Left renal pelvis (tissue), 4 donors: Measurements from ENCODE around the gene SNCB. TPM values are rescaled to one million over a fixed set of nuclear protein-coding genes. Genes with fewer than 3 reads are reported as not detected.

ENCODE experiments used
- DNase-seq, 4 donors: peaks; one replicate each; pipeline ENCODE4 v3.0.0-alpha.2; 2013; ENCODE audit warnings: low read depth in 4 of 4, low spot score in 3 of 4
- polyA plus RNA-seq, 4 donors: library from polyadenylated mRNA; unstranded; fragments of 120-200 nt; gene quantifications; one replicate each; pipeline ENCODE4 v1.2.1, GENCODE V29; 2013; ENCODE audit not compliant: insufficient read length in 4 of 4

The SNCB gene
- polyA plus RNA-seq, 4 donors, result 0.10 TPM; not detected in 3

DNA sequence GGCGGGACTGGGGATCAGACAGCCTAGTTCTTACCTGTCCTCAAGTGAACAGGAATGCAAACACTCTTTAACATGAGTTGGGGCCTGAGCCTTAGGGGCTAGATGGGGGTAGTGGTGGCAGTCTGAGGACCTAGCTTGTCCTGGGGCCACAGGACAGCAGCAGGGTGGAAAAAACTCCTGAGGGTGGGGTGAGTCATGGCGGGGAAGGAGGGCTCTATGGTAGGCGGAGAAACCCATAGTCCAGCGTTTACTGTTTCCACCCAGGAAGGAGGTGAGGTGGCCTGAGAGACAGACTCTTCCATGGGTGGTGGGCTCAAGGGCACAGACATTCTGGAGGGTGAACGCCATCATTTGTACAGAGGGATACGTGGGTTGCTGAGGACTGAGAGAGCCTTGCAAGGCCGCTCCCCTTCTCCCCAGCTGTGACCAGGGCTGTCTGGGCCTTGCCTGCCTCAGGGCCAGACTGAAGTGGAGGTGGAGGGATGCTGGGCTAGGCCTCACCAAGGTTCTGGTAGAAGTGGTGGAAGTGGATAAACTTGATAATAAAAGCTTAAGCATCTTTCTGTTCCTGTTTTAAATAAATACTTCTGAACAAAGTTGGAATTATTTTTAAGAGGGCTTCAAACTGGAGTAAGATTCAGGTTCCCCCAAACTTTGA, 15.8 kb upstream of the SNCB start:
- DNase-seq, result no peak

- DNase-seq, result no peak
Measured at GRCh38 chr5:176644878-176645670, 14.7 kb upstream of the SNCB start.

GRCh38 chr5:176644294-176644693, 14.0 kb upstream of the SNCB start:
- no peak for DNase-seq

GRCh38 chr5:176643491-176644219, 13.3 kb upstream of the SNCB start:
- DNase-seq, result no peak

GRCh38 chr5:176642675-176643490, 12.5 kb upstream of the SNCB start:
- DNase-seq, result no peak

DNA sequence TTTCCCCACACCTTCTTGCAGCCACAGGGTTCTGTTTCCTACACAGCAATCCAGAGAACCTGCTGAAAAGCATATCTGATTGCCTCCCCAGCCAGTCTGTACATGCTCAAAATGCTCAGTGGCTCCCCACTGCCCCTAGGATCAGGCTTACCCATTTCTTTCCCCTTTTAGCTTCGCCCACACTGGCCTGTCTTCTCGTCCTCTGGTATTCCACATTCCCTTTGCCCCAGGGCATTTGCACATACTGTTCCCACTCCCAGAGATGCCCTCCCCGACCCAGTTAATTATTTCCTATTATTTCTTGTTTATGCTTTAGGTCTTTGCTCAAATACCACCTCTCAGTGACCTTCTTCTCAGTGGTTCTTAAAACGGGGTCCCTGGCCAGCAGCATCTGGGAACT, 10.3 kb upstream of the SNCB start:
- no peak for DNase-seq

GRCh38 chr5:176639981-176640380, 9.6 kb upstream of the SNCB start:
- DNase-seq, result no peak

GRCh38 chr5:176639208-176639607, 8.9 kb upstream of the SNCB start:
- no peak for DNase-seq

GRCh38 chr5:176638437-176638836, 8.1 kb upstream of the SNCB start:
- DNase-seq, result no peak

DNA sequence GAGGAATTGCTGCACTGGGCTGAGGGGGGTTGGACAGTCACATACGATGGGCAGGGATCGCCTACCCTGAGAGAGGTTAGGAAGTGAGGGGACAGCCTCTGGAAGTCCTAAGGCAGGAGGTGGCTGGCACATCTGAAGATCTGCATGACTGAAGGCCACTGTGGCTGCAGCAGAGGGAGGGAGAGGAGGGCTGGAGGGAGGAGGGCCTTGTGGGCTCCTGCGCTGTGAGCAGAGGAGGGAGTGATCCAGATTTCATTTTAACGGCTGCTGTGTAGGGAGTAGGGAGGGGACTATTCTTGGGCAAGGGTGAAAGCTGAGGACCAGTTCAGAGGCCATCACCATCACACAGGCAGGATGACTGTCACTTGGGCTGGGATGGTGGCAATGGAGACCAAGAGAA, 7.2 kb upstream of the SNCB start:
- DNase-seq, result no peak

- no peak for DNase-seq
Measured at GRCh38 chr5:176636426-176636825, 6.1 kb upstream of the SNCB start.

DNA sequence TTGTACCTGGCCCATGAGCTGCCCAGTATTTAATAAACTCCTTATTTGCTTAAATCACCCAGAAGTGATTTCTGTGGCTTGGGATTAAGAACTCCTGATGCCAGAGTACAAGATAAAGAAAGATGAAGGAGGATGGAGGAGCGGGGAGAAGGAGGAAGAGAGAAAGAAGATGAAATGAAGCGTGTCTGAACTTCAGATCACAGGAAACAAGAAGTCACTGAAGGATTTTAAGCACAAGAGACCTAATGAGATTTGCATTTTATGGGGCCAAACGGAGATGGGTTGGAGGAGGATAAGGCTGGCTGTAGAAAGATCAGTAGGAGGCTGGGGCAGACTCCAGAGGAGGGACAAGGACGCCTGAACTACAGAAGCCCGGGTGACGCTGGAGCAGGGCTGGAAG, 3.3 kb upstream of the SNCB start:
- no peak for DNase-seq

- DNase-seq, result no peak
Measured at GRCh38 chr5:176632745-176633144, 2.4 kb upstream of the SNCB start.

DNA sequence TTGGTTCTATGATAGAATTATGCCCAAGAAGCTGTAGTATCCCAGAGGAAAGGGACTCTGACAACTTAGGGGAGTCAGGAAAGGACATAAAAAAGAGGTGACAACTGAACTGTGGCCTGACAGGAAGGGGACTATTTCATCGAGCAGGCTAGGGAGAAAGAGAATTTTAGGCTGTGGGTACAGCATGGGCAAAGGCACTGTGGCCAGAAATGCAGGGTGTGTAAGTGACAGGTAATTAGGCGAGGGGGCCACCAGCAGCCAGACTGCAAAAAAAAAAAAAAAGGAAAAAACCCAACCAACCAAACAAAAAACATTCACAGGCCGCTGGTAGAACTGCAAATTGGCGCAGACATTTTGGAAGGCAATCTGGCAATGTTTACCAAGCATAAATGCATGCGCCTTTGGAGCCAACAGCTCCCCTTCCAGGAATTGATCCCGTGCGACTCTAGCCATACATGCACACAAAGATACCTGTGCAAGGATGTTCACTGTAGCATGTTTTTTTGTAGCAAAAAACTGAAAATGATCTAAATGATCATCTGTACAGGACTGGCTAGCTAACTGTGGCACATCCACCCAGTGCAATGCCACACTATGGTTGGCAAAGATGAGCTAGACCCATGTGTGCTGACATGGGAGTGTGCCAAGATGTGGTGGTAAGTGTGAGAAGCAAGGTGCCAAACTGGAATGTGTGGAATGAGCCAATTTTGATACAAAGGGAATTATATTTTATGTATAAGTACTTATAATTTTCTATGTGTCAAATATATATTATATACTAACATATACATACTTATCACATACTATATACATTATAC, 1.3 kb upstream of the SNCB start:
- no peak for DNase-seq

DNA sequence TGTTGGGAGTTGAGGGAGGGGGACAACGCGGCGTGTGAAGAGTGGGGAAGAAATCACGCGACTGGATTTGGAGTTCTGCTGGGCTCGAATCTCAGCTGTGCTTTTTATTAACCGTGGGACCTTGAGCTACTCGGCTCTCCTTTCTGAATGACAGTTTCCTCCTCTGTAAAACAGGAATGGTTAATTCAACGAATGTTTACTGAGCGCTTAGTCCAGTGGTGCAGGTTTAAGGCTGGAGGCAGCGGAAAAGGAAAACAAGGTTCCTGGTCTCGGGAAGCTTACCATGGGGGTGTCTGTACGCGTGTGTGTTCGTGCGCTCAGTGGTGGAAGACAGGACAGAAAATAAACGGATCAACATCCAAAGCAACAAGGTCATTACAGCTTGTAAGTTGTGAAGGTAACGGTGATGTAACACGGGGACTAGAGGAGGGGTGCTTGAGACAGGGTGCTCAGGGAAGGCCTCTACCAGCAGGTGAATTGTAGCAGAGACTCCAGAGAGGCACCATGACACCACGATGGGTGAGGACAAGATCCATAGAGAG, 418 bp upstream of the SNCB start:
- no peak for DNase-seq

DNA sequence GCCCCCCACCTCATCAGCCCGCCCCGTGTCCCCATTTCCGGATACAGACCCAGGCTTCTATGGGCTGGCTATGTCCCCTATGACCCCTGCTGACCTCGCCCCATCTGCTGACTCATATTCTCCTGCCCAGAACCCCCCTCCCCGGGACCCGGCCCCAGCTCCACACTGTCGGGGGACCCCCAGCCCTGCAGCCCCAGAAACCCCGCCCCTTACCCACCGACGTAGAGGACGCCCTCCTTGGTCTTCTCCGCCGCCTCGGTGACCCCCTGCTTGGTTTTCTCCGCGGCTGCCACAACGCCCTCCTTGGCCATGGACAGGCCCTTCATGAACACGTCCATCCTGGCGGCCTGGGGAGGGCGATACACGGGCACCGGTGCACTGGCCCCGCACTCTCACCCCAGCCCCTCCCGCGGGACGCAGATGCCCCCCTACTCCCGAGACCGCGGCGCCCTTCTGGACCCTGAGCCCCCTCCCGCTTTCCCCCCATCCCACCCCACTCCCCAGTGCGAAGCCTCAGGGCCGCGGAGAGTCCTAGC, 949 bp downstream of the SNCB start:
- DNase-seq, result no peak

DNA sequence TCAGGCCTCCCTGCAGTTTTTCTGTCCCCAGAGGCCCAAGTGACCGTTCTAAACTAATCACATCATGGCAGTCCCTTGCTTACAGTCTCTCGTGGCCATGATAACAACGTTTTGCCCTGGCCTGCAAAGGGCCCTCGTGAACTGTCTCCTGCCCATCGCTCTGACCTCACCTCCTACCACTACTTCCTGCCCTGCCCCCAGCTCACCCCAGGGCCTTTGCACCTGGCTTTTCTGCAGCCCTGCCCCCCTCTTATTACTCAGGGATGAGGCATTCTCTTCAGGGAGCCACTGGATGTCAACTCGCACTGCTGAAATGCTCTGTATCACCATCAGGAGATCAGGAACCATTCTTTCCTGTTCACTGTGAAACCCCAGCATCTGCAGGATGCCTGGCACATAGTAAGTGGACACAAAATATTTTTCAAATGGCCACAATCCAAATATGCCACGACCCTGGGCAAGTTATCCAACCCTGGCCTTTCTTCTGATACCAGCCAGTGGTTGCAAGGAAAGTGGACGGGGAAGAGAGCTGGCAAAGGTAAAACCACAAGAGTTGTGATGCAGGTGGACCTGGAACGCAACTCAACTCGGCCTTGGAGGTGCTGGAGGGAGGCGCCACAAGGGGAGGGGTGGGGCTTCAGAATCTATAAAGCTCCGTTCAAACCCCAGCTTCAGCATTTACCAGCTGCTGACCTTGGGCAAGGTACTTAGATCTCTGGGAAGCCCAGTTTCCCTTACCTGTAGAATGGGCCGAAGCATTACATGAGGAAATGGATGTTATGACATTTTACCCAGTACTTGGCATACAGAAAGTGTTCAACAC, 1.7 kb downstream of the SNCB start:
- DNase-seq, result no peak

- DNase-seq, result no peak
Measured at GRCh38 chr5:176627582-176627981, 2.8 kb downstream of the SNCB start.

- no peak for DNase-seq
Measured at GRCh38 chr5:176626876-176627236, 3.5 kb downstream of the SNCB start.
